ENCODE data around the gene DDX31.

DDX31 gene

DNA sequence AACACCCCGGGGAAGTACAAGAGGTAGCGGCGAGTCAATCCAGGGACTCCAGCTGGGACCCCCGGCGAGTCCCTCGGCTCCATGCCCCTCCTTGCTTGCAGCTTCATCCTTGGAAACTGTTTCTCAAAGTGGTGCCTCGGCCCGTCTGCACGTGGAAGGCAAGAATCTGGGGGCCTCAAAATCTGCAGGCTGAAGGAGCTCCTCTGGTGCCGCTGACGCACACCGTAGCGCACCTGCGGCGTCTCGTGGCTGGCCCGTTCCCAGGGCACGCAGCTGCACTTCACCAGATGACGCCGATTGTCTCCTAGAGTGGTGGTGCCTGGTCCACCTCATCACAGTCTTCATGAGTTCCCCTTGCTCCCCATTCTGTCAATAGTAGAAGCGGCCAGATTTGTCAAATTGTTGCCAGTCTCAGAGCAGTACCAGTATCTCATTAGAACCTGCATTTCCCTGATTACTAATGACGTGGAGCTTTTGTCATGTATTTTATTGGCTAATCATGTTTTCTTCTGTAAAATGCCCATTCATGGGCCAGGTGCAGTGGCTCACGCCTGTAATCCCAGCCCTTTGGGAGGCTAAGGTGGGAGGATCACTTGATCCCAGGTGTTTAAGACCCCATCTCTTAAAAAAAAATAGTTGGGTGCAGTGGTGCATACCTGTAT lies 39.1 kb upstream of the DDX31 start:
- H3K4me3 ChIP-seq (ENCODE audit: low read depth, low read length): no peak overlapping the region
- DNase-seq (ENCODE audit: low read depth): no peak
- TF ChIP-seq, protein P1, sequence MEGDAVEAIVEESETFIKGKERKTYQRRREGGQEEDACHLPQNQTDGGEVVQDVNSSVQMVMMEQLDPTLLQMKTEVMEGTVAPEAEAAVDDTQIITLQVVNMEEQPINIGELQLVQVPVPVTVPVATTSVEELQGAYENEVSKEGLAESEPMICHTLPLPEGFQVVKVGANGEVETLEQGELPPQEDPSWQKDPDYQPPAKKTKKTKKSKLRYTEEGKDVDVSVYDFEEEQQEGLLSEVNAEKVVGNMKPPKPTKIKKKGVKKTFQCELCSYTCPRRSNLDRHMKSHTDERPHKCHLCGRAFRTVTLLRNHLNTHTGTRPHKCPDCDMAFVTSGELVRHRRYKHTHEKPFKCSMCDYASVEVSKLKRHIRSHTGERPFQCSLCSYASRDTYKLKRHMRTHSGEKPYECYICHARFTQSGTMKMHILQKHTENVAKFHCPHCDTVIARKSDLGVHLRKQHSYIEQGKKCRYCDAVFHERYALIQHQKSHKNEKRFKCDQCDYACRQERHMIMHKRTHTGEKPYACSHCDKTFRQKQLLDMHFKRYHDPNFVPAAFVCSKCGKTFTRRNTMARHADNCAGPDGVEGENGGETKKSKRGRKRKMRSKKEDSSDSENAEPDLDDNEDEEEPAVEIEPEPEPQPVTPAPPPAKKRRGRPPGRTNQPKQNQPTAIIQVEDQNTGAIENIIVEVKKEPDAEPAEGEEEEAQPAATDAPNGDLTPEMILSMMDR (conservative IDR thresholded peaks at IDR 0.05; ENCODE audit: low read depth, low read length): no peak

DNA sequence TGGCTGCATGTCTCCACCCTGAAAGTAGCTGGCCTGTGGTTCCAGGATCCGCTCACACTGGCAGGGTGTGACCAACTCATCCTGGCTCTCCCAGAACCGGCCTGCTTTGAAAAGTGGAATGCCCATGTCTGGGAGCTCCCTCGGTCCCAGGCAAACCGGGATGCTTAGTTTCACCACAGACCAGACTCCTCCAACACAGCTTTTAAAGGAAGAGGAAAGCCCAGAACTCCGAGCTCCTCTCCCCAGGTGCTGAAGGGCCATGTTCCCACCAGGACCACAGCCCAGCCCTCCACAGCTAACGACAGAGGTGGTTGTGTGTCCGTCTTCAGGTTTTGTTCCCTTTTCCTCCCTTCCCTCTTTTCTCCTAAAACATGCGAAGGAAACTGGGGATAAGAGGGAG lies 38.5 kb upstream of the DDX31 start:
- no peak for DNase-seq (ENCODE audit: low read depth)
- TF ChIP-seq, protein P1 (conservative IDR thresholded peaks at IDR 0.05; ENCODE audit: low read depth, low read length): no peak
- no peak overlapping the region for H3K4me3 ChIP-seq (ENCODE audit: low read depth, low read length)

DNA sequence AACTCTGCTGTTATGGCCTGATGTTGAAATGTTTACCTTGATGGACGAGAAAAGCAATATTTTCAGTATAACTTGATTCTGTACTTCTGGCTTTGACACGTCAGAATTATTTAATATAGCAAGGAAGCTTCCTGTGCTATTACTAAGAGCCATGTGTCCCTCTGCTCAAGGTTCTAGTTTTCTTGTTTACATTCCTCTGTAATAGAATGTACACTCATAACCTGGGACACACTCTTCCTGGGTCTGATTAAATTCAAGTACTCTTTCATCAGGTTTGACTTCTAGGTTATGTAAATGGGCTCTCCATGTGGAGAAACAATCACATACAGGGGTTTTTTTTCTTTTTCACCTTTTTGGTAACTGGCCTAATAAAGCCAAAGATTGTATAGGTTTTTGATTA lies 33.6 kb upstream of the DDX31 start:
- TF ChIP-seq, protein P1 (conservative IDR thresholded peaks at IDR 0.05; ENCODE audit: low read depth, low read length): no peak
- DNase-seq (ENCODE audit: low read depth): peak; percentile 38
- H3K4me3 ChIP-seq (ENCODE audit: low read depth, low read length): no peak overlapping the region

DNA sequence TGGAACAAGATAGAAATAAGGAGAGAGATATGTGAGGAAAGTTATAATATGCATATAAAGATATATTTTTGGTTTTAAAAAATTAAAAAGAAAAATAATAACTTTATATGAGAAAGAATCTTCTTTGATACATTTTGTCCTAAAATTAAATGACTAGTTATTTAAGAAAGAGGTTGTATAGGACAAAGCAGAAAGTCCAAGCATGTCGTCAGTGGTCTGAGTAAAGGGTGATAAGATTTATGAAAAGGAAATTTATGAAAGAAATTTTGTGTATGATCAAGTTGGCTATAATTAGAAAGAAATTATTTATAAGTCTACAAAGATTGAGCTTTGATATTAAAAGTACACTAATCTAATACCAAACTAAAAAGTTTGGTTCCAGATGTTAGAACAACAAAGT lies 32.5 kb upstream of the DDX31 start:
- no peak for DNase-seq (ENCODE audit: low read depth)
- no peak overlapping the region for H3K4me3 ChIP-seq (ENCODE audit: low read depth, low read length)
- TF ChIP-seq, protein P1 (conservative IDR thresholded peaks at IDR 0.05; ENCODE audit: low read depth, low read length): no peak

DNA sequence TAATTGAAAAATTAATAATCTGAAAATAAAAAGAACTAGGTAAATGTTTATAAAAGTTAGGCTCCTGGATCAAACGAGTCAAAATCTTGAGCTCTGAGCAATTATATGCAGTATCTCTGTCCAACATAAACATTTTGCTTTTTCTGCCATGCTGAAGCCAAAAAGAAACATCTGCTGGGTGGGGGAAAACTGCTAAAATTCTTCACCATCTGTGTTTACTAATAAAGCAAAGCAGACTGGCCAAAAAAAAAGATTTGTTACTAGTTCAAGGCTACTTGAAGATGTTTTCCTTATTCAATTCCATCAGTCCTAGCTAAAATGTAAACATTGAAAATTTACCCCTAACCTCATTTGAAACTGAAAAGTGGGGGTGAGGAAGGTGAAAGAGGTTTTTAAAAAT lies 30.2 kb upstream of the DDX31 start:
- no peak overlapping the region for H3K4me3 ChIP-seq (ENCODE audit: low read depth, low read length)
- TF ChIP-seq, protein P1 (conservative IDR thresholded peaks at IDR 0.05; ENCODE audit: low read depth, low read length): no peak
- DNase-seq (ENCODE audit: low read depth): peak; percentile 5

DNA sequence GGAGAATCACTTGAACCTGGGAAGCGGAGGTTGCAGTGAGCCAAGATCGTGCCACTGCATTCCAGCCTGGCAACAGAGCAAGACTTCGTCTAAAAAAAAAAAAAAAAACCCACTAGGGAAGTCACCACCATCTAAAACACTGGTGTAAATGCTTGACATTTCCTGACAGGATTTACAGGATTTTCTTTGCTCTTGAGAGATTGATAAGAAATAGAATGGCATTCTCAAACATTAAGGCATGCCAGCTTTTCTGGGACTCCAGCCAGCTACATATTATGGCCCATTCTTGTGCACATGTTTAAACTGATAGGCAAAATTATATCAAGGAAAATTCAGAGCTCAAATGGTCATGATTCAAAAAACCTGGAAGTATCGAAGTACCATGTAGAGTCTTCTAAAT lies 29.2 kb upstream of the DDX31 start:
- H3K4me3 ChIP-seq (ENCODE audit: low read depth, low read length): no peak overlapping the region
- DNase-seq (ENCODE audit: low read depth): no peak

DNA sequence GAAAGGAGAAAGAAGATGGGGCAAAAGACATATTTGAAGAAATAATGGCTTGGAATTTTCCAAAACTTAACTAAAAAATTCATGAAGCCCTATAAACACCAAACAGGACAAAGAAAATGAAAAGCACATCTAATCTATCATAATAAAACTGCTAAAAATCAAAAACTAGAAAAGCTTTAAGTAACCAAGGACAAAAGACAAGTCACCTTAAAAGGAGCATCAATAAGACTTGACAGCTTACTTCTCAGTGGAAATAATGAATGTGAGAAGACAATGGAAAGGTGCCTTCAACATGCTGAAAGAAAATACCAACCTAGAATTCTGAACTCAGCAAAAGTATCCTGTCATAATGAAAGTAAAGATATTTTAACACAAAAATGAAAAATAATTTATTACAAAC lies 27.4 kb upstream of the DDX31 start:
- TF ChIP-seq, protein P1 (conservative IDR thresholded peaks at IDR 0.05; ENCODE audit: low read depth, low read length): no peak
- DNase-seq (ENCODE audit: low read depth): no peak
- no peak overlapping the region for H3K4me3 ChIP-seq (ENCODE audit: low read depth, low read length)

More for the DNA sequence above, 29.2 kb upstream of the DDX31 start:
- TF ChIP-seq, protein P1 (conservative IDR thresholded peaks at IDR 0.05; ENCODE audit: low read depth, low read length): no peak

Measured in choroid plexus epithelial cell (primary cell).